GM11168 (cell line): Measurements from ENCODE around the gene MAP3K5.

Source experiments
- in situ Hi-C: fragments of 300-500 bp; cut with MboI; formaldehyde crosslinking; loops from one replicate; pipeline ENCODE4 v1.12.0; 2022; ENCODE audit warnings: low sequenced_read_pairs; ENCODE audit not compliant: unreplicated experiment

Gene MAP3K5

DNA sequence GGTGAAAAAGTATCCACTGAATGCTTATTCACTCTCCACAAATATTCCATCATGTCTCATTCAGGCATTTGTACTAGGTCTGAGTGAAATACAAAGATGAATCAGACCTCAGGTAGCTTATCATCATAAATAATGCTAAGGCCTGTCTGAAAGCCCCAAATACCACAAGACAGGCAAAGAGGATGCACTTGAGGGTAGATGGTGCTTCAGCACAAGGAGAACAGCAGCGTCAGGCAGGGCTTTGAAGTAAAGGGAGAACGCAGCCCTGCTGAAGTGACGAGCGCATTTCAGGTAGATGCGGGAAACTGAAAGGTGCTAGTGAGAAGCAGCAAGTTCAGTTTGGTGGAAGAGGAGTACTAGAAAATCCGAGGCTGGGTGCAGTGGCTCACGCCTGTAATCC lies 38.7 kb downstream of the MAP3K5 start:
- in situ Hi-C loops = no loop called here

DNA sequence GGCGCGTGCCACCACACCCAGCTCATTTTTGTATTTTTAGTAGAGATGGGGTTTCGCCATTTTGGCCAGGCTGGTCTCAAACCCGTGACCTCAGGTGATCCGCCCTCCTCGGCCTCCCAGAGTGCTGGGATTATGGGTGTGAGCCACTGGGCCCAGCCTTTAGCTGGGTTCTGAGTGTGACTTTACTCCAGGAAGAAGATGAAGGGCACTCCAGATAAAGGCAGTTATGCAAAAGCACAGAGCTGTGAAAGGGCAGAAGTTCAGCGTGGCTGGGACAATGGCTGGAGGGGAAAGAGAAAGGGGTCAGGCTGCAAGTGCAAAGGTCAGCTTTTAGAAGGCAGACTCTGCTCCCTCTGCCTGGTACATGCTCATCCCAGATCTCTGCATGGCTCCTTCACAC lies 39.7 kb downstream of the MAP3K5 start:
- in situ Hi-C loops = no loop called here

DNA sequence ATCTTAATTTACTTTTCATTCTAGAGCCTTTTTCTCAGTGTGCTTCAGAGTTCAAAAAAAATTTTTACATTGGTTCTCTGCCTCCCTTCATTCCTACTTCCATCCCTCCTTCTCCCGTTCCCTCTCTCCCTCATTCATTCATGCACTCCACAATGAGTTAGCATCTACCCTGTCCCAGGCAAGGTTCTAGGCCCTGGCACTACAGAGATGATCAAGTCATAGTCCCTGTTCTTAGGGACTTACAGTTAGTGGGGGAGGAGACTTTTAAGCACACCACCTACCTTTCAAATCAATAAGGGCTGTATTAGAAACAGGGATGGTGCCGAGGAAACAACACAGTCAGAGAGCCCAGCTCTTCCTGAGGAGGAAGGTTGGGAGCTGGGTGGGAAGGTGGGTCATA lies 40.3 kb downstream of the MAP3K5 start:
- in situ Hi-C loops = no loop called here

DNA sequence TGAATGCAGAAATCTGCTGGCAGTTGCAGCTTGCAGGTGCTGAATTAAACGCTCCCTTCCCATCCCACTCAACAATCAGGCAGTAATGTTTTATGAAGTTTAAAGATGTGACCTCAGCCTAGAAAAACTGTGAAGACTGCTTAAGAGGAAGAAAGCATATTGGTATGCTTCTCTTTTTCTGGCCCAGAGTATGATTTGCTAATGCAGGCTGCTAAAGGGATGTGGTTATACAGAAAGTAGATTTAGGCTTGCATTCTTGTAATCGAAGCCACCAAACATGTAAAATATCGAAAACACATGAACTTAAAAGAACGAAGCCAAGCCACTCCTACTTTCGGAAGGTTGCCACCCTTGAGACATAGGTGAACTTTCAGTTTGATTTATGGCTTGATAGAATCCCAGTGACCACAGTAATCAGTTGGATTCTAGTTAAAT lies 40.7 kb downstream of the MAP3K5 start:
- in situ Hi-C loops = no loop called here

DNA sequence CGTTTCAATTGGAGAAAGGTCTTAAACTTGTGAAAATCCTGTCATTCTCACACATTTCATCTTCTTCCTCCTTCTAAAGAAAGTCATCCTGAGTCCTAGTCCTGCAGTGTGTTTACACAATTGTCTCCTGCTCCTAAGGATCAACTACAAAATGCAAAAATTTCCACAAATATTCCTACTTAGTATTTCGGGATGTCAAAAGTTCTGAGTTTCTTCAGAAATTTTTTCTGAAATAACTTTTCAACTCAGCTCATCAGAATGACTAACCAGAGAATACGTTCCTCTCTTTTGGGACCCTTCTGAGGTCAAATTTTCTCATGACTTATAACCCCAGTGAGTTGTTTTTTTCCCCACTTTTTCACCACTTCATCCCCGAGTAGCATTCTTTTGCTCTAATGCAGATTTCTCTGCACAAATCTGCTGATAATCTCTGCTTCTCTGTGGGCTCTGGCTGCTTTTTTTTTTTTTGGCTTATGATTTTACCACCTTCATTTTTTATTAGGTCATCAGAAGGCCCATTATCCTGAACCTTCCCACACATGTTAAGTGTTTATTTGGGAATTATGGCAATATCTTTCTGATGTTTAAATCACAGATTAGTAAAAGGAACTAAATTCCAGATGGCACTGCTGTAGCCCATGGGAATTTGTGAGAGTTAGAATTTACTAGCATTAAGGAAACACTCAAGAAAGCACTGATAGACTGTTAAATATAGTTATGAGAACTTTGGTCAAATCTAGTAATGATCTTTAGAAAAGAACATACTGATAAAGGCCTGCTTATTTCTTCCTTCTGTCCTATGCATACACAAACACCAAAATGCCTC lies 41.4 kb downstream of the MAP3K5 start:
- in situ Hi-C loops = no loop called here

DNA sequence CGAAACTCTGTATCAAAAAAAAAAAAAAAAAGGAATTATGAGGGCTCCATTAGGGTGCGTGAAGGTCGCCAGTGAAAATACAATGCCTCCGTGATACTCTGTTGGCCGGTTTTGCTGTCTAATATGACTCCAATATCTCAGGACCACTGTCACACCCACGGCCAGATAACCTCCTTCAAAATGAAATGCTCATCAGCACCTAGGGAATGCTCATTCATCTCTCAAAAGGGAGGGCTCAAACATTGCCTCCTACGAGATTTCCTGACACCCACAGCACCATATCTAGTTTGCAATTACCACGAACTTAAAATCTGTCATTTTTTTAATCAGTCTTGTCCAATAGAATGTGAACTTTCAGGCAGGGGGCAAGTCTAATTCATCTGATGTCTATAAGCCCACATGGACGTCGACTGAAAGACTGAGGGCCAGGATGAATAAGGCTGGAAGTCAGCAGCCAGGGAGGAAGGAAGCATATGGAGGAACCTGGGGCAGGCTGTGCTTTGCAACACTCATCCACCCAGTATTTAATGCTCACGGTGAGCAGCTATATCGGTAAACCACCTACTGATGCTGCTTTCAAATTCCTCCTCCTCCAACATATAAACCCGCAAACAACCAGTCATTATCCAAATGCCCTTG lies 42.8 kb downstream of the MAP3K5 start:
- in situ Hi-C loops = no loop called here

DNA sequence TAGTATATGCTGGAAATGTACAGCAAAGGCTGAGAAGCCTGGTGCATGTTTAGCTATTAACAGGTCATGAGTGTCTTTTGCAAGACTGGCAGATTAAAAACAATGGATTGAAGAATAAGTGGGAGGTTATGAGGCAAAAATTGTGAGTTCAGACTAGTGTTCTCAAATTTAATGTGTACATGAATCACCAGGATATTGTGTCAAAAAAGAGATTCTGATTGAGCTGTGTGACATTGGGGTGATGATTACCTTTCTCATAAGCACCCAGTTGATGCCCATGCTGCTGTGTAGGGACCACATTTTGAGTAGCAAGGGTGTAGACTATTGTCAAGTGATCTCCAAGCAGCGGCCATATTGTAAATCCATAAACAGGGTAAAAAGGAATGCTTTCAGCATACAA lies 44.8 kb downstream of the MAP3K5 start:
- in situ Hi-C loops = no loop called here

DNA sequence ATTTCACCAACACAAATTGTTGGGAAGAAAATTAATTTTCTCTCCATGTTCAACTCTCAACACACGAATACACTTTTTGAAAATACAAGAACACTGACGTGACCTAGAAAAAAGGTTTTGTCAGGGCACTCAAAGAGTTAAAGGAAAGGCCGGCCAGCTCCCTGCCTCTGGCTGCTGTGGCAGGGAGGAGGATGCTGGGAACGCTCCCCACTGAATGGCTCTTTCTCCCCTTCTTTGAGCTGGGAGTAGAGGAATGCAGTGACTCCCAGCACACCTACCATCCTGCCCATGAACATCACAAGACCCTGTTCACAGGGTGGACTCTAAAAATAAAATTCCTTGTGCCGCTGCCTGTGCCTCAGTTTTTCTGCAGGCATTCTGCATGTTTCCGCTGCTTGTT lies 47.0 kb downstream of the MAP3K5 start:
- in situ Hi-C loops = no loop called here

DNA sequence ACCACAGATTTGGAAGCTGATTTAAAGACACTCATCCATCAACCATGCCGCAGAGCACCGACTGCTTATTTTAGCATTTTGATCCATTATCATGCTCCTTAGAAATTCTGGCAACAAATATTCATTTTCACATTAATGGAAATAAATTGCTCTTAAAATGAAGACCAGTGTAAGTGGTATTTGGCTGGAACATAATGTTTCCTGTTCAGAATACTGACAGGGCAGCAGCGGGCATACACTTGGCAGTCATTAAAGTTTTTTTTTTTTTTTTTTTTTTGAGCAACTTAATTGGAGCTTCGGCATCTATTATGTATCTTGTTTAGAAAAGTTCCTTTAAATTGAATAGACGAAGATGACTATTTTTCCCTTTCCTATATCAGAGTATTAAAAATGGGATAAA lies 47.4 kb downstream of the MAP3K5 start:
- in situ Hi-C loops = no loop called here

DNA sequence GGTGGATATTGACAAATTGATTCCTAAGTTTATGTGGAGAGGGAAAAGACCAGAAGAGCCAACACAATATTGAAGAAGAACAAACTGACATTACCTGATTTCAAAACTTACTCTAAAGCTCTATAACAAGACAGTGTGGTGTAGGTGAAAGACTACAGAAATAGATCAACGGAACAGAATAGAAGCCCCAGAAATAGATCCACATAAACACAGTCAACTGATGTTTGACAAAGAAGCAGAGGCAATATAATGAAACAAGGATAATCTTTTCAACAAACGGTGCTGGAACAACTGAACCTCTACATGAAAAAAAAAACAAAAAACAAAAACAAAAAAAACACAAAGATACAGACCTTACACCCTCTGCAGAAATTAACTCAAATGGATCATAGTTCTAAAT lies 50.2 kb downstream of the MAP3K5 start:
- in situ Hi-C loops = no loop called here

DNA sequence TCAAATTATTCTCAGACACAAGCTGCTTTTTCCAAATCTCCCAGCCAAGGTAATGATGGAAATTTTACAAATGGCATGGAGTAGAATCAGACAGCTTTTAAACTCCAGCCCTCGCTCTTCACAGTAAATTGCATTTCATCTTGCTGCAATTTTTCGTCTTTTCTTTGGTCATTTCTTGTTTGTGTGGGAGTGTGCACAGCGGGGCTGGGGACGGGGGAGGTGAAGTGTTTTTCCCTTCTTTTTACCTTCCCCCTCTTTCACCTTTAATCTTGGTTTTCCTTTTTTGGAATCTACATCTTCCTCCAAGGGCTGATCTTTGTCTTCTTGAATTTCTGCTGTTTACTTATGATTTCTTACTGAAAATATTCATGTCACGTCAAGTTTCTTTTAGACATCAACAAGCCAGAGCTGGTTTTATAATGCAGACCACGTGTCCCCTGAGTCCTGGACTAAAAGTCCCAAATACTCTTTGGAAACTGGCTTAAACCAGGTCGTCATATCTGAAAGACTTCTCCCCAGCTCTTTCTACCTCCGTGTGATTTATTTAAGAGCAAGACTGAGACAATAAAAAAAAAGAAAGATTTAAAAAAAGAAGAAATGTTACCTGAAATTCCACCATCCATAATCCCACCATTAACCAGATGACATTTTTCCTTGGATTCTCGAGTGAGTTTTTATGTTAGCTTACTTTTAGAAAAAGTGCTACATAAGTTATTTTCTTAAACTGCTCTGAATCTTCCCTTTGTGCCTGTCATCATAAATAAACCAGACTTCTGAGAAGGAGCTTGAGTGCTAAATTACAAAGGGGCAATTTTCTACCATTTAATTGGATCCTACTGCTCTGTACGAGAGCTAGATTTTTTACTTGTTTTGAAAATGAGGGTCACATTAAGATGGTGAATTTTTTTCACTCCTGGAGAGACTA lies 52.0 kb downstream of the MAP3K5 start:
- in situ Hi-C loops = no loop called here

DNA sequence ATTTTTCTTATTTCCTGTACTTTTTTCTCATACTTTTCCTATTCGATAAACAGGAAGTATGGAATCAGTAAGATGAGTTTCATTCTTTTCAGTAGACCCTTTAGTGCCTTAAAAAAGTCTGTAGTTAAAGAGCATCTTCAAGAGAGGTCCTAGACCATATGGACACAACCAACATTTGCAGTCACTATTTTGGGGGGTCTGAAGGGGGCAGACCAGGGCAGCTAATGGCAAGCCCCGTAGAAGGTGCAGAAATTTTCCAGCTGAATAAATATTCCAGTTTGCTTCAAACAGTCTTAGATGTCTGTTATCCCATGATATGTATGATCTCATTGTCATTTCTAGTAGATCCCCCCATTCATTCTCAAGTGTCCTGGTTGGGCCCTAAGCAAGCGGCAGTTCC lies 52.8 kb downstream of the MAP3K5 start:
- in situ Hi-C loops = no loop called here

DNA sequence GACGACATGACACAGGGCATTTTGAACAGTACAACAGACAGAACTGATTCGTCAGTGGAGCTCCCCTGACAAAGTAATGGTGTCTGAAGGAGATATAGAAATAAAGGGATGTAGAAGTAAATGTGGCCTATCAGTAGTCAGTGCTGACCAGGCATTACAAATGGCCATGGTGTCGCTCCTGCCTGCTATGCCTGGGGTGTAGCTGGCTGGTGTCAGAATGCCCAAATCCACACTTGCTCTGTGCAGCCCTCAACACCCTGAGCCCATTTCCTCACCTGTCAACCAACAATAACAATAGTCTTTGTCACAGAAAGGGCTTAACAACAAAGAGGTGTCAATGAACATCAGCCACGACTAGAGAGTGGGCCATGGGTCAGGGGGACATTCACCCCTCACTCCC lies 53.2 kb downstream of the MAP3K5 start:
- in situ Hi-C loops = no loop called here

DNA sequence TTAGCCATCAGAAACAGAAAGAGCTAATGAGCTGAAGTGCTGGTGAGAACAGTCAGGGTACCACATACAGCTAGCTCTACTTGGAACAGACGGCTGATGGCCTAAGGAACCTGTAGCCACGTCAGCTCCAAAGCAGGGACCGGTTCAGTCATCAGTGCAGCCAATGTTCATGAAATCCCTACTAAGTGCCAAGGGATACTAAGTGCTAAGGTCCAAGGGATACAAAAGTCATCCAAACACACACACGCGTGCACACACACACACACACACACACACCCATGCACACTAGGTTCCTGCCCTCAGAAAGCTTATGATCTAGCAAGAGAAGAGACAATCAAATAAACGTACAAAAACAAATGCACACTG lies 53.6 kb downstream of the MAP3K5 start:
- in situ Hi-C loops = no loop called here

DNA sequence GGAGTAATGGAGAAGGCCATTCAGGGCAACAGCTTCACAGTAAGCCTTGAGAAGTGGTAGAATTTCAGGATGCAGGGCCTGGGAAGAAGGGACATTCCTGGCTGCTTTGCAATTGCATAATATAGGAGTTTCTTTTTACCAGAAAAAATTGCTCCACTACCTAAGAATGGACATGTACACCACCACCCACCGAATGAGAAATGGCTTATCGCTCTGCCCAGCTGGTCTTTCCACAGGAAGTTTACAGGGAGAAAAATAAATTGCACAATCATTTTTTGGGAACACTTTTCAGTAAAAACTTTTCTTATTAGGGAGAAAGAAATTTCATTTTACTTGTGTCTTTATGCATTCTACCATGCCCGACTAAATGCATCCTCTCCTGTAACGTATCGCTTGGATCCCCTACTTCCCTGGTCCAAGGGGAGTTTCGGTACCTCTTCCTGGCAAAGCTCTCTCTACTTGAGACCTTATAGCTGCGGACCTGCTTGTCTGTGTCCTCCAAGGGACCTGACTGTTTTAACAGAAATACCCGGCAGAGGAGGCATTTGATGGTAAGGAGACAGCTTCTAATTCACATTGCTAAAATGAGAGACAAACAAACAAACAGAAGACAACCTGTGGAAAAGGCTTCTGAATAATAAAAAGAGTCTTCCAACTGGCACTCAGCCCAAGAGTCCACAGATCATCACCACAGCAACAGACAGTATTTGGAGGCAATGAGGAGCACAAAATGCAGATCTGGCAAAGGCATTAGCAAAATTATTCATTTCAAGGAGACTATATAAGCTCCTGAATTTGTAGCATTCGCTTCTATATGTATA lies 54.2 kb downstream of the MAP3K5 start:
- in situ Hi-C loops = no loop called here

DNA sequence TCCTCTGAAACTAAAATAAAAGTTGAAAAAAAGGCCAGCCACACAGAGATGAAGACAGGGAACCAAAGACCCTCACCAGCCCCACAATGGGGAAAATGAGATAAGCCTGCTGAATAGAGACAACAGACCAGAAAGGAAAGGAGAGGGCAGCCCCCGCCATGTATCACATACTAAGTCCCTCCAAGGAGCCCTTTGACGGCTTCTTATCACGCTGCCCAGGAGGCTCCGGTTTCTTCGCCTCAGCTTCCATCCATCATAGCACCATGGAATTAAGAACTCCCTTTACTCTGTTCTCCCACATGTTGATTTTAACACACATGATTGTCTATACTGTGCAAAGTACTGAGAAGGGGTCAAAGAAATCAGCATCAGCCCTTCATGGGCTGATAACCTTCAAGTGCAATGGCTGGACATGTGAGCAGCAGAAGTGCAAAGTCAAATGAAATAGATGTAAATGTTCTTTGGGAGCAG lies 54.9 kb downstream of the MAP3K5 start:
- in situ Hi-C loops = no loop called here

DNA sequence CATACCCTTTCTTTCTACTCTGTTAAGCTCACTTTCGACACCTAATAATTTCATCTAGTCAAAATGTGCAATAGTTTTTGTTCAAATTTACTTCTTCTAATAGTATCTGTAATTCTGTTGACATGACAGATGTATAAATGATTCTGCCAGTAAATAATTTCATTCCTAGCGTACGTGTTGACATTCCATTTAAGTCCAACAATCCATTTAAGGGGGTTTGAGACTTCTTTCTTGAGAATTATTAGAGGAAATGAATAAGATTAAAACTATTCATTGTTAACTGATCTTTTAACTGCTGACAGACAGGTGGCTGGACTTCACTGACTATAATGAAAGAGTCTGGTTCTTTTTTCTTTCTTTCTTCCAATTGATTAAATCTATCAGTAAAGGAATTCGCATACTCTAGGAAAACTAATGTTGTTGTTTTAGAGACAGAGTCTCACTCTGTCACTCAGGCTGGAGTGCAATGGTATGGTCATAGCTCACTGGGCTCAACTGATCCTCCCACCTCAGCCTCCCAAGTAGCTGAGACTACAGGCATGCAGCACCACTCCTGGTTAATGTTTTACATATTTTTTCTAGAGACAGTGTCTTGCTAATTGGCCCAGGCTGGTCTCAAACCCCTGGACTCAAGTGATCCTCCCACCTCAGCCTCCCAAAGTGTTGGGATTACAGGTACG lies 55.9 kb downstream of the MAP3K5 start:
- in situ Hi-C loops = no loop called here

DNA sequence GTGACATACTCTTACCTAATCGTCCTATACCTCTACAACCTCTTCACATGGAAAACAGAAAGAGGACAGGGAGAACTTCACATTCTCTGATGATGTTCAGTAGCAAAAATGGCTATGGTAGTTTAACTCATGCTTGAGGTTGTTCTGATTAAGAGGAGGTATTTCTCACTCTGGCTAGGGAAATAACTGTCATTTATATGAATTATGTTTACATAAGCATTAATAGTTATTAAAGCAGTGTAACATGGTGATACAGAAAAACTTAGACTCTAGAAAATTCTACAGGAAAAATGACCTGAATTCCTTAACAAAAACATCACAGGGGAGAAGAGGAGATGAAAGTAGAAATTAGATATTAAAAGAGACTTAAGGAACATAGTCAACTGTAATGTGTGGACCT lies 57.3 kb downstream of the MAP3K5 start:
- in situ Hi-C loops = no loop called here

DNA sequence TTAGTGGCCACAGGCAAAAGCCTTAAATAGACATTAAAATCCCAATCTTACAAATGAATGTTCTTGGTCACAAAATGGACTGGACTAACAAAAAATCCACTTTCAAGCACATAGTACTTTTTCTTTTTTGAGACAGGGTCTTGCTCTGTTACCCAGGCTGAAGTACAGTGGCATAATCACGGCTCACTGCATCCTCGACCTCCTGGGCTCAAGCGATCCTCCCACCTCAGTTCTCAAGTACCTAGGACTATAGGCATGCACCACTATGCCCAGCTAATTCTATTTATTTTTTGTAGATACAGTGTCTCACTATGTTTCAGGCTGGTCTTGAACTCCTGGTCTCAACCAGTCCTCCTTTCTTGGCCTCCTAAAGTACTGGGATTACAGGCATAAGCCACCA lies 59.4 kb downstream of the MAP3K5 start:
- in situ Hi-C loops = no loop called here

DNA sequence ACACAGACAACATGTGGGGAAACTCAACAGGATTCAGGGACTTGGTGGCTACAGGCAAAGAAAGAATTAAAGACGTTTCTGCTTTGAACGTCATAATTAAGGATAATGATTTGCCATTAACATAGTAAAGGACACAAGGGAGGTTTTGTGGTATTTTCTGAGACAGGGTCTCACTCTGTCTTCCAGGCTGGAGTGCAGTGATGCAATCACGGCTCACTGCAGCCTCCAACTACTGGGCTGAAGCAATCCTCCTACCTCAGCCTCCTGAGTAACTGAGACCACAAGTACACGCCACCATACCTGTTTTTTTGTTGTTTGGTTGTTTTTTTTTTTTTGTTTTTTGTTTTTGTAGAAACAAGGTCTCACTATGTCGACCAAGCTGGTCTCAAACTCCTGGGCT lies 62.4 kb downstream of the MAP3K5 start:
- in situ Hi-C loops = no loop called here
